Brain pericyte (primary cell): Measurements from ENCODE around the gene CEP126.

Experiments
- DNase-seq: peaks from one replicate; pipeline ENCODE4 v3.0.0-alpha.2; 2012; ENCODE audit warnings: low read depth, low spot score

CEP126 gene

GRCh38 chr11:101914738-101915426 is at the start of gene CEP126:
Gene CEP126, plus strand, starts transcription at chr11:101915010. Its CDS starts 275 bp downstream, at chr11:101915285.
- peak; percentile 96 for DNase-seq

- DNase-seq: no peak
These were observed 48.0 kb upstream of the CEP126 start for GRCh38 chr11:101866619-101867491.

GRCh38 chr11:101867951-101868350 is 46.9 kb upstream of the CEP126 start:
- DNase-seq: no peak

GRCh38 chr11:101870510-101870909 is 44.3 kb upstream of the CEP126 start:
- DNase-seq: peak; percentile 13

- no peak for DNase-seq
These were observed 42.5 kb upstream of the CEP126 start for GRCh38 chr11:101872171-101872882.

GRCh38 chr11:101880222-101880621 is 34.6 kb upstream of the CEP126 start:
- DNase-seq: no peak

GRCh38 chr11:101881586-101881985 is 33.2 kb upstream of the CEP126 start:
- DNase-seq: no peak

GRCh38 chr11:101885631-101886030 is 29.2 kb upstream of the CEP126 start:
- no peak for DNase-seq

- DNase-seq: no peak
These were observed 25.0 kb upstream of the CEP126 start for GRCh38 chr11:101889767-101890166.

GRCh38 chr11:101894505-101894904 is 20.3 kb upstream of the CEP126 start:
- DNase-seq: no peak

- DNase-seq: no peak
These were observed 7.0 kb upstream of the CEP126 start for GRCh38 chr11:101907815-101908214.

- no peak for DNase-seq
These were observed 5.7 kb upstream of the CEP126 start for GRCh38 chr11:101909087-101909486.

GRCh38 chr11:101912823-101913284 is 2.0 kb upstream of the CEP126 start:
- peak; percentile 57 for DNase-seq

- no peak for DNase-seq
These were observed 1.2 kb upstream of the CEP126 start for GRCh38 chr11:101913656-101914055.

- no peak for DNase-seq
These were observed 471 bp upstream of the CEP126 start for GRCh38 chr11:101914341-101914737.

GRCh38 chr11:101915791-101916291 is 1.0 kb downstream of the CEP126 start:
- peak; percentile 41 for DNase-seq

- no peak for DNase-seq
These were observed 1.6 kb downstream of the CEP126 start, which contains the start of gene ANGPTL5 for GRCh38 chr11:101916422-101916821. Gene ANGPTL5, minus strand, starts transcription at chr11:101916522. Its CDS starts 8,613 bp downstream, at chr11:101907909.

GRCh38 chr11:101917226-101917625 is 2.4 kb downstream of the CEP126 start:
- no peak for DNase-seq

GRCh38 chr11:101920992-101921391 is 6.2 kb downstream of the CEP126 start:
- no peak for DNase-seq

GRCh38 chr11:101923554-101923953 is 8.7 kb downstream of the CEP126 start:
- DNase-seq: no peak

GRCh38 chr11:101929294-101929915 is 14.6 kb downstream of the CEP126 start:
- no peak for DNase-seq
